HG03442 (cell line): ENCODE results near the gene DPM2.

Experiments
- ATAC-seq: cut with Tn5 transposase; IDR thresholded peaks from one replicate; pipeline ENCODE4 v1.9.1; 2021; ENCODE audit warnings: mild to moderate bottlenecking, moderate library complexity; ENCODE audit not compliant: unreplicated experiment

The DPM2 gene

DNA sequence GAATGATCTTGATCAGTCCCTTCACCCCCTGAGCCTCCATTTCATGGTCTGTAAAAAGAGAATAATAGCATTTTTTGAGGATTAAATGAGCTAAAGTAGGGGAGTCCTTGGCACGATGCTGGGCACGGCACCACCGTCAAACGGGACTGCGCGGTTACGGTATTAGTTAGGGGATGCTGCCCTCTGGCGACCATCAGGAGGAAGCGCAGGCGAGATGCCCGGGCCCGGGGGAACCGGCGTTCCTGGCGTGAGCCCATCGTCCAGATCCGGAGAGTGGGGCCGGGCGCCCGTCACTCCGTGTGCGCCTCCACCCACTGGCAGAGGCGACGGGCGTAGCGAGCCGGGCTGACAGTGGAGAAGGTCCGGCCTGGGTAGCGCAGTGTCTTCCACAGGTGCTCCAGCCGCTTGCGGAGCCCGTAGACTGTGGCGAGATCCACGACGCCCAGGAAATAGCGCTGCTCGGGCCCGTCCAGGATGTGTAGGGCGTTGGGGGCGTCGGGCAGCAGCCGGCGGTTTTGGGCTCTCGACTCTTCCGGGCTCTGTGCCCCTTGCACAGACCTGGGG lies 16.0 kb downstream of the DPM2 start:
- ATAC-seq, result no peak

DNA sequence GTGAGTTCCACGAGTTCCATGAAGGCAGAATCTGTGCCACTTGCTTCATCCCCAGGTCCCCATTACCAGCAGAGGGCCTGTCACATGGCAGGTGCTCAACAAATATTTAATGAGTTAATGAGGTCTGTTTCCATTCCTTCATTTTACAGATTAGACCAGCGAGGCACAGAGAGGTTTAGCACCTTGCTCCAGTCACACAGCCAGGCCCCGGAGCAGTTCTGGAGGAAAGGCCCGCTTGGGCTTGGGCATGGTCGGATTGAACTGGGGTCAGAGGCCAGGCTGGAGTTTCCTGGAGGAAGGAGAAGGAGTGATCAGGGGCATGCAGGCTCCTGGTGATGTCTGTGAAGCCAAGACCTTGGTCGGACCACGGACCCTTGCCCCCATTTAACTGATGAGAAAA lies 16.9 kb downstream of the DPM2 start:
- no peak for ATAC-seq

DNA sequence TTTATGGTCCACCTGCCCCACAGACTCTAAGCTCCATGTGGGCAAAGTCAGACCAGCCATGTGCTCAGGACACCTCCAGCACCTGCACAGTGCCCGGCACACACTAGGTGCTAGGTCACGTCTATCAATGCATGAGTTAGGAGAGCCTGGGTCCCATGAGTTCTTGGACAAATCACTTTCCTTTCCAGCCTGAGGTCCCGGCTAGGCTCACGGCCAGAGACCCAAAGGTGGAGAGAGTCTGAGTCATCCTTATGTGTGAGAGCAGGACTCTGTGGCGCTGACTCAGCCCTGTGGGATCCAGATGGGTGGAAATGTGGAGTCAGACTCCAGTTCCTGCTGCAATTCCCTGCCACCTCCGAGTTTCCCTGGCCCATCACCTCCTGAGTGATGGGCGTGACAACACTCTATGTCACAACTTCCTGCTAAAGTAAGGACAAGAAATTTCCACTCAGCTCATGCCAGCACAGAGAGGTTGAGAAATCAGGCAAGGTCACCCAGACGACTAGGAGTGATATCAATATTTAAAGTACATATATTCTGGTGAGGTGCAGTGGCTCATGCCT lies 18.3 kb downstream of the DPM2 start:
- ATAC-seq, result no peak

DNA sequence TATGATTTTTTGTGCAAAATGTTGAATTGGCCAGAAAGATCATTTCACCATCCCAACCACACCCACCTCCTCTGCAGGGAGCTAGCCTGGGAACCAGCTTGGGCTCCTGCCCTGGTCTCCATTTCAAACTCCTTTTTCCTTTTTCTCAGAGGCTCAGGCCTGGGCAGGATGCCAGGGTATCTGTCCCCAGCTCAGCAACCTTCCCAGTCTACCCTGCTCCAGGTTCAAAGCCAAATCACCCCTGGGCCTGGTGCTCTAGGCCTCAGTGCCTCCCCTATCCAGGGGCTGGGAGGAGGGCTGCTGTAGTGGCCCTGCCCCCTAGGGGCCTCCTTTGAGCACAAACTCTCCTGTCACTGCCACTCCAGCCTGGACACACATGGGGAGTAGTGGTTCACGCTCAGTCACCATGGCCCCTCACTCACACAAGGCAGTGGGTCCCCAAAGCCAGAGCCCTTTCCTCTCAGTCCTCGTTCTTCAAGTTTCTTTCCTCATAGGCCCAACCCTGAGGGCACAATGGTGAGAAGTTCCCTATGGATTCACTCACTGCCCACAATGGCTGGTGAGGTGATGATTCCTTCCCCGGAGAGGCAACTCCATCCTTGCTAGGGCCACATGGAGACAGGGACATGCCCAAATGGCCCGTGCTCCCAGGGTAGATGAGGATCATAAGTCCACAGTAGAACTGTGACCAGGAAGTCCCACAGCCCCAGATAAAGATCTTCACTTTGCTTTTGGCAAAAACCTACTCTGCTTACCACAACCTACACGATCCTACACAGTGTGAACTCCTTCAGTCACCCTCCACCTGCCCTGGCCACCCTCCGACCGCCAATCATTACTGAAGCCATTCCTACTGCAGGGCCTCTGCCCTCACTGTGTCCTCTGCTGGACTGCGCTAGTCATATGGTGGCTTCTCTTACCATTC lies 19.2 kb downstream of the DPM2 start:
- no peak for ATAC-seq

DNA sequence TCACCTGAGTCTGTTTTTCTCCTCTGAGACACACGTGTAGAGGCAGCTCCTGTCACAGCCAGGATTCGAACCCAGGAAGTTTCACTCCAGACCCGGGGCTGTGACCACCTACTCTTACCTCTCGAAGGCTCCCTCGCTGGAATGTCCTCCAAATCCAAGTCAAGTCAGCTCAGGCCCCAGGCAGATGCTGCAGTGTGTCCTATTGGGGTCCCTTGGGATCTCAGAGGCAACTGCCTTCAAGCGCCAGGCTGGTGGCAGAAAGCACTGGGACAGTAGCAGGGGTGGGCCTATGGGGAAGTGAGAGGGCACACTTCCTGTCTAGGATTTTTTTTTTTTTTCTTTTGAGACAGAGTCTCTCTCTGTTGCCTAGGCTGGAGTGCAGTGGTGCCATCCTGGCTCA lies 20.1 kb downstream of the DPM2 start:
- no peak for ATAC-seq

DNA sequence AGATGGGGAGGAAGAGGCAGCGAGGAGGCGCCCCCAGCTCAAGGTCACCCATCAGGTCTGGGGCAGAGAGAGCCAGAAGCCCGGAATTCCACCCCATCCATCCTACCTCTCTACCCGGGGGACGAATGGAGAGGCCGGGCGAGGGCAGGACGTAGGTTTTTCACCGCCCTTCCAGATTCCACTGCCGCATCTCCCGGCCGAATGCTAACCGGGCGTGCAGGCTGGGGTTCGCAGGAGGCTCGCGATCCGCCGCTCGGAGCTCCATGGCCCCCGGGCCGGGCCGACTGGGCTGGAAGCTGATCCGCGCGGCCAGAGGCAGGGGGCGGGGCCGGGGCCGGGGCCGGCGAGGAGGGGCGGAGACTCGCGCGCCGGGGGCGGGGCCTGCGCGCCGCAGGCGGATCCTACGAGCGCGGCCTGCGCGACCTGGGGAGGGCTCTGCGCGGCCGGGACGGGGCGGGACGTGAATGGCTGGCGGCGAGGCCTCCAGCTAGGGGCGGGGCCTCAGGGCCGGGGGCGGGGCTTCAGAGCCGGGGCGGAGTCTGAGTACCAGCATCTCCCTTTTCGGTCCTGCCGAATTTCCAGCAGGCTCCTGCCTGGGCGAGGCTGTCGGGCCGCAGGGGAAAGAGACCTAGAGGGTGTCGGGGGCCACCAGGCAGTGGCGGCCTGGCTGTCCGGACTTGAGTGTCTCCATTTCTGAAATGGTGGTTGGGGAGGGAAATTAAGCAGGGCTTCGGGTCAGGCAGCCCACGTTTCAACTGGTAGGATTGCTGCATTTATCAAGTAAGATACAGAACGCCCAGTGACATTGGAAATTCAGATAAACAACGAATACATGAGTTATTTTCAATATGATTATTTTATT lies 20.7 kb downstream of the DPM2 start, which contains the start of gene ST6GALNAC4:
Gene ST6GALNAC4 (minus strand): TSS at position 322 of the 862 bp plus-strand sequence. CDS start 622 bp downstream, outside the sequence.
- ATAC-seq, result peak; percentile 77

DNA sequence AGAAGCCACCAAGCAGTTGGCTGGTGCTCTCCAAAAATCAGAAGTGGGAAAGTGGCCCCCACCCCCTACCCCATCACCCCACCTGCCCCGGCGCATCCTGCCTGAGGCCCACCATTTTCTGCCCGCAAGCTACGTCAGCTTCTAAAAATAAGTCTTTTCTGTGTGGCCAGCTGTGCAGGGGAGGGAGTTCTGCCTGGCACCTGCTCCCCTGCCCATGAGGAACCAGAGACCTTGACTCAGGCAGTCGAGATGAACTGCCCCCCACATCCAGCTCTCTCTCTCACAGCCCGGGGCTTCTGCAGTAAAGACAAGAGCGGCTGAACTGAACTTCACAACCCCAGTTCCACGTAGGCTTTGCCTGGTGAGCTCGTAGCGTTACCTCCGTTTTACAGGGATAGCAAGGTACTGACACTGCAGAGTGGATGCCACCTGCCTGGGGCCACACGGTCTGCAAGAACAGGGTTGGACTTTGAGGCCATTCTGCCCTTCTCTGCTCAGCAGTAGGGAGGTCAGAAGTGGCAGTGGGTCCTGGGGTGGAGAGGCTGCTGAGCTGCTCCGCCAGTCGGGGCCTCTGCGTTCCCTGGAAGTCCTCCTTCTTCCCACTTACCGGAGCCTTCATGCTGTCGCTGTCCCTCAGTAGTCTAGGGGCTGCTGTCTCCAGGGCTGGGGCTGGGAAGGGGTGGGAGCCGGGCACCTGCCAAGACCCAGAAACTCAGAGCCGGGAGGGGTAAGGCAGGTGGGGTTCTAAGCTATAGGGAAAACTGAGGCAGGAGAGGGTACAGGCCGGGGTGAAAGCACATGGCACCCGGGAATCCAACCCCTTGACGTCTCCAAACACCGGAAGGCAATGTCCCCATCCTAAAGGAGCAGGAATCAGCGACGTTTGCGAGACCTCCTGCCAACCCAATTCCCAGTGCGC lies 21.6 kb downstream of the DPM2 start:
- ATAC-seq, result no peak

DNA sequence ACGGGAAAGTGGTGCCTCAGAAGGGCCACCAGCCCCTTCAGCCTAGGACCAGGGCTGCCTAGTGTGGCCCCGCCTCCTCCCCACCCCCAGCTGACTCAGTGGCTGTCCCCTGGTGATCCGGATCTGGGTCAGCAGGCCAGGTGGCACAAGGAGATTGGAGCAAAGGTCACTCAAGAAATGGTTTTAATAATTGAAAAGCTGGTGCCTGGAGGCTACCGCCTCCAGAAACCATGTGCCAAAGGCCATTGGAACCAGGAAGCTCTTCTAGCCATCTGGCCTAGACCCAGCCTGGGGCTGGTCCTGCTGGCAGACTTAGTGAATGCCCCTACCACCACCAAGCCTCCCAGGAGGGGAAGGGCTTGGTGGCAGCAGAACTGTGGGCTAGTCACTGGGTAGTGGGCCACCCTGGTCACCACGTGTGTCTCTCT lies 22.3 kb downstream of the DPM2 start:
- no peak for ATAC-seq

DNA sequence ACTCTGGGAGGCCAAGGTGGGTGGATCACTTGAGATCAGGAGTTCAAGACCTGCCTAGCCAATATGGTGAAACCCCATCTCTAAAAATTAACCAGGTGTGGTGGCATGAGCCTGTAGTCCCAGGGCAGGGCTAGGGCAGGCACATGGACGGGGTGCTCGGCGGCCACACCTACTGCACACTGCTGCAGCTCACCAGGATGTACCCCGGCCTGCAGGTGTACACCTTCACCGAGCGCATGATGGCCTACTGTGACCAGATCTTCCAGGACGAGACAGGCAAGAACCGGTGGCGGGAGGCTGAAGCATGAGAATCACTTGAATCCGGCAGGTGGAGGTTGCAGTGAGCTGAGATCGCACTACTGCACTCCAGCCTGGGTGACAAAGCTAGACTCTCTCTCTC lies 24.0 kb downstream of the DPM2 start:
- no peak for ATAC-seq

DNA sequence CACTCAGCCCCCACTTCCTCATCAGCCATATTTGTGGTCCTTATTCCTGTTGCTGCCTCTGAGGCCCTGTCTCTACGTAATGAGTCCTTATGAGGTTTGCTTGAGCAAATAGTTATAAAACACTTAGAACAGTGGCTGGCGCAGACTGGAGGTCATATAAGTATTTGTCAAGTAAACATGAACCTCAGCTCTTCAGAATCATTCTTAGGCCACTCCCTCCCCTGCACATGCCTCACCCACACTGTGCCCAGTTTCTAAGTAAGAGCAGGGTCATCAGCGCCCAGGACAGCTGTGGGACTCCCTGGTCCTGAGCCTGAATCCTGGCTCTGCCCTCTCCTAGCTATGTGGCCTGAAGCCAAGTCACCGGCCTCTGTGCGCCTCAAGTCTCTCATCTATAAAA lies 24.8 kb downstream of the DPM2 start:
- no peak for ATAC-seq

DNA sequence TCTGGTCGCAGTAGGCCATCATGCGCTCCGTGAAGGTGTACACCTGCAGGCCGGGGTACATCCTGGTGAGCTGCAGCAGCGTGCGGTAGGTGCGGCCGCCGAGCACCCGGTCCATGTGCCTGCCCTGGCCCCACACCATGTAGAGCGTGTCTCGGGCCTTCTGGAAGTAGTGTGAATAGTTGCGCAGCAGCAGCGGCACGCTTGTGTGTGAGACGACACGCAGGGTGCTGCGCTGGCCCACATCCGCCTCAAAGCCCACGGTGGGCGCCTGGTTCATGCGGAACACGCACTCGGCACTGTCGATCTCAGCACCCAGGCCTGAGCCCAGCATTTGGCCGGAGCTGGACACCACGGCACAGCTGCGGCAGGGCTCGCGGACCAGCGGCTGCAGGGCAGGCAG lies 25.4 kb downstream of the DPM2 start:
- ATAC-seq, result no peak

DNA sequence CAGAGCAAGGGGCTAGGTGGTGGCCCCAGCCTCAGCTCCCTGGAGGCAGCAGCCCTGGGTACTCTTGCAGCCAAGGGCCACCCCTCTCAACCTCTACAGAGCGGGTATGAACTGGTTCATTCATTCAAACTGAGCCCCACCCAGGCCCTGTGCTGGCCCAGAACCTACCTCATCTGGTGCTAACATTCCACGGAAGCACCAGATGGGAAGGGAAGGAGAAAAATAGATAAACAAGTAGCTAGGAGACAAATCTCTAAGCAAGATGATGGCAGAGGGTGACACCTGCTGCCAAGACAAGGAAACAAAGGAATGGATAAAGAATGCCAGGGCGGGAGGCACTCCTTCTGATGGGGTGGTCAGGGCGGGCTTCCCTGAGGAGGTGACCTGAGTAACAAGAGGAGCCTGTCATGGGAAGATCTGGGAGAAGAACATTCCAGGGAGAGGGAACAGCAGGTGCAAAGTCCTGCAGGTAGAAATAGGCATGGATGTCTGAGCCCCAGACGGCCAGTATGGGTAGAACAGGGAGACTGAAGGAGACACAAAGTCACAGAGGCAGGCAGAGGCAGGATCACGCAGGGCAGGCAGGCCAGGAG lies 26.9 kb downstream of the DPM2 start:
- no peak for ATAC-seq

DNA sequence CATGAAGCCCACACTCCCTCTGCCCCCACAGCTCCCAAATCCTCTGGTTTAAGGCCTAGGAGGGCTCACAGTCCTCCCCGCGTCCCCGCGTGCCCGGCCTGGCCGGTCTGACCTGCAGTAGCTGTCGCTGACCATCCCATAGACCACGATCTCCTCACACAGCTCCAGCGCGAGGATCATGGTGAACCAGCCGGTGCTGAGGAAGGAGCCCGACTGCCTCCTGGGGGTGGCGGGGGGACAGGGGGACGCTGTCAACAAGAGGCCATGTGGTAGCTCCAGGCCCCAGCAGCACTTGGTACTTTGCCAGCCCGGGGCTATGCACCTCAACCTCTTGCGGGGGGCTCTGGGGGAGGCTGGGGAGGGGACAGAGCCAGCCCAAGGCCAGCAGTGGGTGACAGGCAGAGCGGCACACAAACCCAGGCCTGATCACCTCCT lies 27.8 kb downstream of the DPM2 start:
- no peak for ATAC-seq

DNA sequence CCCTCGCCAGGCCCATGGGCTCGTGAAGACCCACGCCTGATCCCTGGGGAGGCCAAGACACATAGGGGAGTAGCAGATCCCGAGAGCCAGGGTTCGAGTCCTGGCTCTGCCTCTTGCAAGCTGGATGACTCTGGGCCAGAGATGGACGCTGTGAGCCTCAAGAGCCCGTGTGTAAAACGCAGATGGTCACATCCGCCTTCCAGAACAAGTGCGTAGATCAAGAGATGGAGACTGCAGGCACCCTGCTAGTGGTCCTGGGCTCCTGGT lies 29.1 kb downstream of the DPM2 start:
- ATAC-seq, result no peak

DNA sequence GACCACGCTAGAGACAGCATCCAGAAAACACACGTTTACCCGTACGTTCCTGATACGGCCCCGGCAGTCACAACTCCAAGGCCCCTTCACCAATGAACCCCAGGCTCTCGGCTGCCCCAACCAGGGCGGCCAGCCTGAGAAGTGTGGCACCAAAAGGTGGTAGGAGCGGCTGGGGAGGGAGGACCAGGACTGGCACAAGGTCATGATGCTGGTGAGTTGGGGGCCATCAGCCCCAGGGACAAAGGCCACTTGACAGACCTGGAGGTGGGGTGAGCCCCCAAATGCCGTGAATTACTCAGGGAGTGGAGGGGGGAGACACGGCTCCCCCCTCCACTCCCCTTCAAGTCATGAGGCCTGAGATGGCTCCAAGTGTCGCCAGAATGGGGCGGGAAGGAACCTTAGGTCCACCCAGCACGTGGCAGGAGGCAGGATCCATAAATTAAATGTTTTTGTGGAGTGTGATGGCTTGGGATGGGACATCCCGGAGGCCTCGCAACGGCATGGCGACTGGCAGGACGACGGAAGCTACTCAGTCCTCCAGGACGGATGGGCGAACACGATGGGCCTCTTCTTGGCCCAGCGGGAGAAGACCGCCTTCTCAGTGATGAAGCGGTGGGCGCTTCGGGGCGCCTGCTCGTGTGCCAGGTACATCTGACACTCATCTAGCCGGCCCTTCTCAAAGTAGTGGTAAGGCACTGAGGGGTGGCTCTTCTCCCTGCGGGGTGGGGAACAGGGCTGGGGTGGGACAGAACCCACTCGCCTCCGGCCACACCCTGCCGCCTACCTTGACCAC lies 29.6 kb downstream of the DPM2 start:
- no peak for ATAC-seq

DNA sequence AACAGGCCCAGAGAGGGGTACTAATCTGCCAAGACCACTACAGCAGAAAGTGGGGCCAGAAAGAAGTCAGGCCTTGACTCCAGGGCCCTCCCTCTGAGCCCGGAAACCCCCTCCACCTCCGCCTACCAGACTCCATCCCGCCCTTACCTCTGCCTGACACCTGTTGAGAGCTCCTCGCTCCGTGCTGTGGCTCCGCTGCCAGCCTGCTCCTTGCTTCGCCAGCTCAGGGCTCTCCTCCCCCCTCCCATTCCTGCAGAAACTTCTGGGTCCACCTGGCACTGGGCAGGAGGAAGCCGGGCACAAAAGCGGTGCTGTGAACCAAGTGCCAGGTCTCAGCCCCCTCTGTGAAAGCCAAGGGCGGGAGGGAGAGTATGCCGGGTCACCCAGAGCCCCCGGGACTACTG lies 31.9 kb downstream of the DPM2 start:
- ATAC-seq, result no peak

DNA sequence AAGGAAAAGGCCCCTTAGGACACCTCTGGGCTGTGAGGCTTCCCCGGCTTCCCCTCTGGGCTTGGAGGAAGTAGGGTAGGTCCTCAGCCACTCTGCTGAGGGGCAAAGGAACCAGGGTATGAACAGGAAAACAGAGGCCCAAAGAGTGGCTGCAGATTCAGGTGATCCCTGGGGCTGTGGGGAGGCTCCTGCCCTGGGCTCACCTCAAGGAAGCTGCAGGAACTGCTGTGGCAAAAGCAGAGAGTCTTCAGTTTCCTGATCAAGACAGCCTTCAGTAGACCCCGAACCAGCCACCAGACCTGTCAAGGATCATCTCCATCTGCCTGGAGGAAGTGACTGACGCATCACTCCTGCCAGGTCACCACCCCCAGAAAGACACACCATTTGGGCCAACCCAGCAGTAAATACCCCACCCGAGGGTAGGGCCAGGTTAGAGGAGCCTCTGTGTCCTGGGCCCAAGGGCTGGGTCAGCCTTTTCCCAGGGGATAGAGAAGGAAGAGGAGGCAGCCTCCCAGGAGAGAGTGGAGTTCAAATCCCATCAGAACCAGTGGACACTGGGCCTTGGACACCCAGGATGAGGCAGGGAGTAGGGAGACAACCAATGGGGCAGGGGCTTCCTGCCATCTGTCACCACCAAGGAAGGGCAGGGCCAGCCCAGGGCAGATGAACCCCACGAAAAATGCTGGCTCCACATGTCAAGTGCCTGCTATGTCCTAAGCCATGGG lies 32.5 kb downstream of the DPM2 start:
- no peak for ATAC-seq

DNA sequence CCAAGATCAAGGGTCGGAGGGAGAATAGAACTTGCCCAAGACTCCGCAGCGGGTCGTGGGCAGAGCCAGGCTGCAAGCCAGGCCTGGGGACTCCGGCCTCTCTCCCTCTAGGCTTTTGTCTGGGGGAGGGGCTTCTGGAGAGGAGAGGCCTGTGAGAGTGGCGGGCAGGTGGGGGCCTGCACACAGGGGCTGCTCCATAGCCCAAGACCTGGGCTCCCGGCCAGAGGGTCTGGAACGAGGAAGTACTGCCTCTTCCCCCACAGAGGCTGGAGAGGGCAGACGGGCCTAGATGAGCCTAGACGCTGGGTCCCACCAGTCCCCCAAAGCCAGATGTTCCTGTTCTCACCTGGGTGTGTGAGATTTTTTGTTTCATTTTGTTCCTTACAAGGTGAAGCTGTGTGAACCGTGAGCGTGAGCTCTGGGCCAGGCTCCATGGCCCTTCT lies 33.1 kb downstream of the DPM2 start:
- ATAC-seq, result no peak
